Umbilical cord (tissue), 2 donors: ENCODE measurements around the gene KDM6A. TPM values are rescaled to one million over a fixed set of nuclear protein-coding genes. Genes with fewer than 3 reads are reported as not detected.
"Not testable (repeated sequence)": the region's sequence is repeated elsewhere in the genome, so short reads cannot be mapped to it uniquely, and the experiment has no call there.

Experiments
- DNase-seq: peaks from one replicate; pipeline ENCODE4 v3.0.0-alpha.2; 2015; ENCODE audit warnings: low spot score
- total RNA-seq: library from RNA; depleted of rRNA; stranded (reverse); fragments of >200 nt; gene quantifications from one replicate; pipeline ENCODE4 v1.2.3, GENCODE V29; 2014; ENCODE audit warnings: low replicate concordance; ENCODE audit not compliant: insufficient read depth

Gene KDM6A
- total RNA-seq, 1 donor from 2014 or later: 24.3 TPM

- DNase-seq: no peak
These were observed 16.8 kb downstream of the KDM6A start for GRCh38 chrX:44889824-44890223.

GRCh38 chrX:44890247-44890646 lies 17.3 kb downstream of the KDM6A start:
- no peak for DNase-seq

- not testable (repeated sequence) for DNase-seq
These were observed 17.7 kb downstream of the KDM6A start for GRCh38 chrX:44890687-44891086.

- no peak for DNase-seq
These were observed 18.7 kb downstream of the KDM6A start for GRCh38 chrX:44891642-44892041.

GRCh38 chrX:44896876-44897186 lies 23.8 kb downstream of the KDM6A start:
- DNase-seq: no peak

- DNase-seq: no peak
These were observed 24.6 kb downstream of the KDM6A start for GRCh38 chrX:44897539-44897938.

- DNase-seq: no peak
These were observed 25.6 kb downstream of the KDM6A start for GRCh38 chrX:44898411-44899221.

GRCh38 chrX:44899946-44900345 lies 27.0 kb downstream of the KDM6A start:
- DNase-seq: no peak

- DNase-seq: no peak
These were observed 30.1 kb downstream of the KDM6A start for GRCh38 chrX:44903107-44903506.

- DNase-seq: no peak
These were observed 31.0 kb downstream of the KDM6A start for GRCh38 chrX:44903830-44904530.

GRCh38 chrX:44904542-44905115 lies 31.6 kb downstream of the KDM6A start:
- no peak for DNase-seq

GRCh38 chrX:44906041-44906440 lies 33.1 kb downstream of the KDM6A start:
- DNase-seq: no peak

GRCh38 chrX:44906542-44906941 lies 33.6 kb downstream of the KDM6A start:
- DNase-seq: no peak

GRCh38 chrX:44908153-44908552 lies 35.2 kb downstream of the KDM6A start:
- no peak for DNase-seq

- no peak for DNase-seq
These were observed 35.8 kb downstream of the KDM6A start for GRCh38 chrX:44908827-44909226.

GRCh38 chrX:44910508-44910907 lies 37.5 kb downstream of the KDM6A start:
- not testable (repeated sequence) for DNase-seq

- not testable (repeated sequence) for DNase-seq
These were observed 38.1 kb downstream of the KDM6A start for GRCh38 chrX:44911074-44911600.

- no peak for DNase-seq
These were observed 40.9 kb downstream of the KDM6A start for GRCh38 chrX:44913656-44914531.

- DNase-seq: no peak
These were observed 41.7 kb downstream of the KDM6A start for GRCh38 chrX:44914532-44915198.

- DNase-seq: no peak
These were observed 42.4 kb downstream of the KDM6A start for GRCh38 chrX:44915361-44915868.

GRCh38 chrX:44918722-44919121 lies 45.7 kb downstream of the KDM6A start:
- no peak for DNase-seq
